Measurements from ENCODE around the gene PDE6C. TPM values are rescaled to one million over a fixed set of nuclear protein-coding genes. Genes with fewer than 3 reads are reported as not detected.

The PDE6C gene
- total RNA-seq, 1 experiment from 2014 or later, result not detected

DNA sequence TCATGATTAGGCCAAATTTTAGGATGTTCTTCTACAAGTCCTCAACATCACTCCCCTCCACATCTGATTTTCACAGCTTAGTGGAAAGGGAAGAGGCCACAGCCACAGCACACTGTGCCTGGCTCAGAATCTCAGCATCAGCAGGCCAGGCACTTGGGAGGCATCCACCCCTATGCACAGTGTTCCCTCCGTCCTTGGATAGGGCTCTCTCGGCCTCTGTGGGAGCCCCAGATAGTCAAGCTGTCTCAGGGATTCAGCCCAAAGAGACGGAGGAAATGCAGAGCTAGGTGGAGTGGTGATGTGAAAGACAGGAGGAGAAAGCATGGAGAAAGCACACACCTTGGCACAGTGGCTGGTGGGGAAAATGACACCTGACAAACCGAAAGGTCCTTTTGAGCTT, 12.6 kb upstream of the PDE6C start:
- Histone ChIP-seq H3K23ac (ENCODE audit: insufficient read length, low read depth, low read length) (no peak overlapping the region), H3K56ac (ENCODE audit: insufficient read length, low read depth, low read length) (no peak overlapping the region), H2BK20ac (ENCODE audit: low read depth, low read length, poor library complexity, severe bottlenecking) (no peak overlapping the region), H4K91ac (ENCODE audit: insufficient read length, low read depth, low read length) (no peak overlapping the region), H2BK15ac (ENCODE audit: low read depth, low read length) (no peak overlapping the region), H3K27me3 (ENCODE audit: insufficient read depth, low read length) (peaks cover 24% of the 10 kb centered on the region), H3K9me3 (ENCODE audit: control insufficient read depth, low read depth, low read length) (no peaks in the 10 kb centered on the region), H4K8ac (replicated peaks; ENCODE audit: insufficient read length, low read depth, low read length) (no peak overlapping the region), H3K14ac (ENCODE audit: insufficient read depth, low read length) (no peak overlapping the region), H2AK5ac (ENCODE audit: insufficient read length, low read length) (no peak overlapping the region), H2AFZ (ENCODE audit: low read length) (no peak overlapping the region), H3K4me2 (ENCODE audit: insufficient read depth, insufficient read length, low read length) (no peak overlapping the region), H2BK120ac (ENCODE audit: low read depth, low read length, poor library complexity, severe bottlenecking) (no peak overlapping the region), H3K18ac (ENCODE audit: insufficient read length, low read depth, low read length) (no peak overlapping the region), H3T11ph (ENCODE audit: low read length) (no peak overlapping the region), H3K23me2 (ENCODE audit: insufficient read length, low read depth, low read length, poor library complexity, severe bottlenecking) (peaks cover 7% of the 10 kb centered on the region), H3K27ac (ENCODE audit: insufficient read length, low read depth, low read length) (no peak overlapping the region), H2BK12ac (ENCODE audit: insufficient read length, low read depth, low read length) (no peak overlapping the region), H4K20me1 (ENCODE audit: control insufficient read depth, insufficient read depth, insufficient read length) (no peaks in the 10 kb centered on the region), H3K79me2 (ENCODE audit: insufficient read depth, low read length) (no peaks in the 10 kb centered on the region), H3K9ac (ENCODE audit: extremely low read depth, insufficient read length, low read length) (no peak overlapping the region), H3K4ac (ENCODE audit: low read depth, low read length) (no peak overlapping the region), H2BK5ac (ENCODE audit: insufficient read length, low read length) (no peak overlapping the region), H3K79me1 (ENCODE audit: insufficient read depth, low read depth, low read length, poor library complexity, severe bottlenecking) (no peaks in the 10 kb centered on the region), H3K4me1 (ENCODE audit: insufficient read depth, low read length) (no peaks in the 10 kb centered on the region), H4K5ac (ENCODE audit: insufficient read length, low read depth, low read length) (no peak overlapping the region)
- peaks cover 14 to 15% of the 10 kb centered on the region in 2 experiments for H3K4me1 Mint-ChIP-seq
- H3K36me3 Mint-ChIP-seq (ENCODE audit: insufficient read depth in 1 of 3, low read depth in 3 of 3), result no peaks in the 10 kb centered on the region; a peak in 1 of 7 replicates
- no peak overlapping the region for H3K27ac Mint-ChIP-seq
- no peak for TF ChIP-seq CTCF (conservative IDR thresholded peaks at IDR 0.05)
- H3K27me3 Mint-ChIP-seq (ENCODE audit: low read depth), result peaks cover 73% of the 10 kb centered on the region
- no peak for DNase-seq
- no peaks in the 10 kb centered on the region for H3K9me3 Mint-ChIP-seq
- peak overlapping the region; percentile 29 to 66; a peak in 4 of 5 replicates for H3K4me3 Mint-ChIP-seq
- no CpG with 5 or more reads among the region's 4 CpGs for WGBS (ENCODE audit: extremely low coverage, insufficient read length, low lambda C conversion rate)

Data from H9 (cell line).